Dedifferentiated amniotic fluid mesenchymal stem cell (primary cell): ENCODE measurements around the gene ARID1A.
"Not testable (repeated sequence)": the region's sequence is repeated elsewhere in the genome, so short reads cannot be mapped to it uniquely, and the experiment has no call there.

Experiments
- DNase-seq: peaks from one replicate; pipeline ENCODE4 v3.0.0-alpha.2; 2016; ENCODE audit errors: extremely low spot score

Gene ARID1A

DNA sequence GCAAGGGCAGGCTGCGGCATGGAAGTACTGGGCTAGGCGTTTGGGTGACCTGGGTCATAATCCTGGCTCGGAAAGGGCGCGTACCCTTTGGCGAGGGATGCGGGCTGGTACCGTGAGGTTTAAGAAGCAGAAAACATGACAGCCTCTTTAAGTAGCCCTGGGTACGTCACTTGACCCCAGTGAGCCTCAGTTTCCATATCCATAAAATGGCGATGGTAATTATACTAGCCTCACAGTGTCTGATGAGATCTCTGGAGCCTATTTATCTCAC is 92.6 kb downstream of the ARID1A start:
- DNase-seq = no peak

DNA sequence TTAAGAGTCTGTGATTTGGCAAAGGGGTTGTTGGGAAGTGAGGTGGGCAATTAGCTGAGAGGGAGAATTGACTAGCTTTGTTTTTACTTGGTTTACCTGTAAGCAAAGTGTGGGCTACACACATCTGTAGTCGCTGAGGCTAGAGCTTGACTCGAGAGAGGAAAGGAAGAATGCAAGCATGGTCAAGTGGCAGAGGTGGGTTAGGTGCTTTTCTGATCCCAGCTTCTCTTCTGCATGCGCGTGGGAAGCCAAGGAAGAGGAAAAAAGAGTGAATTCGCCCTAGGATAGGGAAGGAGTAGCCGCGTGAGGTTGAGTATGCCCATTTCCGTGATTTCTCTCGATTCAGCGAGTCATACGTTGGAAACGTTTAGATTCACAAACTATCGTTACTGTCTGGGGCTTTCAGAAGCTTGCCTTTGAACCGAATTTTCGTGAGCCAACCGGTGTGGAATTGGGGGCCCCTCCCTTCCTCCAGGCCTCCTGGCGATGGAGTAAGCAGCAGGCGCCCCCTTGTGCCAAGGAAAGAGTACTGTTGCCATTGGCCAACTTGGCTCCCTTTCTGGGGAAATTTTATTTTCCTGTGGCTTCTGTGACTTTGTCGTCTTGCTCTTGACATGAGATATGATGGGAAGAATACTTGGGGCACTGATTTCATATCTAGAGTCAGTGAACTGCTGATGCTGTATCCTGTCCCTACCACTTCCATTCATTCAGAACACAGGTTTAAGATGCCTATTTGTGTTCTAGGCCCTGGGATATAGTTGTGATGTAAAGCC is 93.2 kb downstream of the ARID1A start:
- DNase-seq = peak; percentile 89

DNA sequence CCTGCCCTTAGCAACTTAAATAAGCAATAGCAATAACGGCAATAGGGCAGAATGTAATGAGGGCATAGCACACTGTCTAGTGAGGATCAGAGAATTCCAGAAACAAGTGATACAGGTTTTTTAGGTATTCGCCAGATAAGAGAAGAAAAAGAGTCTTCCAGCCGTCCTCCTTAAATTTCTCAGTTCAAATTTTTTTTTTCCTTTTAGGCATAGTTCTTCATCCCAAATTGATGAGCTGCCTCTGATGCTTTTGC is 93.7 kb downstream of the ARID1A start:
- no peak for DNase-seq

DNA sequence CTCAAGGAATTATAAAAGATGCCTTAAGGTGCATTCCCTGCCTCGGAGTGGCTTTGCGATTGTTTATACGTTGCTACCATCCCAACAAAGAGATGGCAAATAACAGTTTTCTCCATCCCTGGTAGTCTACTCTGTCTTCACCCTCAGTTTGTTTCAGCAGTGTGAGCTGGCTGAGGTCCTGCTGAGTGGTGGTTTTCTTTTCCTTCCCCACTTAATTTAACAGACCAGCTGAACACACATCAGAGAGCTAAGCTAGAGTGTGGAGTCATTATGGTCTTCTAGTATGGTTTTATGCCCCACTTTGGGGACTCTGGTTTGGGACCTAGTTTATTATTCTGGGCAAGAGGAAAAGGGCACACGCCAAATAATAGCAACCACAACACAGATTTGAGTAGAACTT is 94.1 kb downstream of the ARID1A start:
- DNase-seq = no peak

DNA sequence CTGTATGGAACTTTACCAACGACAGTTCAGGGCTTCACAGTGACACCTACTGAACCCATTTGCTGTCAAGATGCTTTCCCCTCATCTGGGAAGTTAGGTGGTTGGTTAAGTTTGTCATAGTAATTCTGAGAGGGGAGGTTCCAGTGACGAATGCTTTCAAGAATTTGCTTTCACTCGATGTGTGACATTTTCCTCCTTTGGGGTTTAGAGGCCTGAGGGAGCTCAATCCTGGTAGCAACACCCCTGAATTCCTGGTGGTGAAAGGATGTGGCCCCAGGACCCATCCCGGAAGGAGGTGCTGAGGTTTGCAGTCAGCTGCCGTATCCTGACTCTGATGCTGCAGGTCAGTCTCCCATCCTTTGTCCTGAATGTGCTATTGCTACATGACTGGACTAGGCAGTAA is 94.7 kb downstream of the ARID1A start:
- DNase-seq = no peak

DNA sequence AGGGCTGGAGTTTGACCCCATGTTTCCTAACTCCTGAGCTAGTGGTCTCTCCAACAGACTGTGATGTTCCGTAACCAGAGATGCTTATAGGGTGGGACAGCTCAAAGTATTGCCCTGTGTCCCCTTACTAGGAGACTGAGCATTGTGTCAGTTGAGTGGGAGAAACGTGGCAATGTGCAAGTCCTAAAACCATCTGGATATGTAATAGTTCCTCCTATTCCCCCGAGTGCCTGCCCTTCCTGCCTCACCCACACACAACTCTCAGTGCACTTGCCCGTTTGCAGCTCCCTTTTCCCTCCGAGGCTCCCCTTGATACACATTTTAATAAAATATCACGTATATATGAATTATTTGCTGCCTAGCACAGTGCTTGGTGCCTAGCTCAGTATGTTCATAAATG is 95.3 kb downstream of the ARID1A start:
- no peak for DNase-seq

DNA sequence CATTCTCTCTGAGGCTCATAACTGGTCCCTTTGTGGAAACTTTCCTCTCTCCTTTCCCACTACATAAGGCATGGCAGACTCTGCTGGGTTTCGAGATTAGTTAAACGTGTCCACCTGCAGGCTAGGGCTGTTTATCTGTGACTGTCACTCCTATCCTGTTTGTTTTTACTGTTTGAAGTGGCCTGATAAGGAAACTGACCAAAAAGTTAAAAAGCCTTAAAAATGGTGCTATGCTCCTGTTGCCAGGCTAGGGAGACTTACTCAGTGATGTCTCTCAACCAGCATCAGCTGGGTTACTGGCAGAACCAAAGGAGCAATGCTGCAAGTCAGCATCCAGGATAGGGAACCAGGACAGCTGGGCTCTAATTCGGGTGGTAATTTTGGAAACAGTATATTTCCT is 95.8 kb downstream of the ARID1A start:
- no peak for DNase-seq

DNA sequence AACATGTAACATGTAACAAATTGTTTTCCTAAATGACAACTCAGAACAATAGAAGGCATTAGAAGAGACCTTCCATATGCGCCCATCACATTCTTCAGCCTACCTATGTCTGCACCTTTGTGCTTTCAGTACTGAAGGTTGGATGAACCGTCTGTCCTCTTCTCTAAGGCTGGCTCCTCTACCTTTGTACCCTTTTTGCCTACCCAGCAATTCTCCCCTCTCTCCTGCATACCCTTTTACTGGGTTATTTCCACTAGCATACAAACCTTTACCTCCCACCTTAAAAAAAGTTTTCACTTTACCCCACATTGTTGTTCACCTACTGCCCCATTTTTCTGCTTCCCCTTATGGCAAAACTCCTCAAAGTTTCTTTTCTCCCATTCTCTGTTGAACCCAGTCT is 97.1 kb downstream of the ARID1A start:
- no peak for DNase-seq

DNA sequence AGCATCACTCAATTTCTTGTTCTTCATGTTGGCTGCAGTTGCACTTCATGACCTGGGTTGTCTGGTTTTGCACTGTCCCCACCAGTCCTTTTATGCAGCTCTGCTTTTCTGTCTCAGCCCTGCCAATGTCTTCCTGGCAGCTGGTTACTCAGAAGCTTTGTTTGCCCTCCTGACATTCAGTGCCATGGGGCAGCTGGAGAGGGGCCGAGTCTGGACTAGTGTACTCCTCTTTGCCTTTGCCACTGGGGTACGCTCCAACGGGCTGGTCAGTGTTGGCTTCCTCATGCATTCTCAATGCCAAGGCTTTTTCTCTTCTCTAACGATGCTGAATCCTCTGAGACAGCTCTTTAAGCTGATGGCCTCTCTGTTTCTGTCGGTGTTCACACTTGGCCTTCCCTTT is 98.6 kb downstream of the ARID1A start:
- DNase-seq = no peak

DNA sequence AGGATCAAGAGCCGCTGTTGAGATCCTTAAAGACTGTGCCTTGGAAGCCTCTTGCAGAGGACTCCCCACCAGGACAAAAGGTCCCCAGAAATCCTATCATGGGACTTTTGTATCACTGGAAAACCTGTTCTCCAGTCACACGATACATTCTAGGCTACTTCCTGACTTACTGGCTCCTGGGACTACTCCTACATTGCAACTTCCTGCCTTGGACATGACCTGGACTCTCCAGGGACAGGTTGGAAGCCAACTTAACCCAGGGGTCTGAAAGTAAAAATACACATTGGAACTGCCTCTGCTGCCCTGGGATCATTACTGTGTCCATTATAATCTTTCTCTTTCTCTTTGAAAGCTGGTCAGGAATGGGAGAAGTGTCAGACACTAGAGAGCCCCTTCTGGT is 101.8 kb downstream of the ARID1A start:
- DNase-seq = no peak

DNA sequence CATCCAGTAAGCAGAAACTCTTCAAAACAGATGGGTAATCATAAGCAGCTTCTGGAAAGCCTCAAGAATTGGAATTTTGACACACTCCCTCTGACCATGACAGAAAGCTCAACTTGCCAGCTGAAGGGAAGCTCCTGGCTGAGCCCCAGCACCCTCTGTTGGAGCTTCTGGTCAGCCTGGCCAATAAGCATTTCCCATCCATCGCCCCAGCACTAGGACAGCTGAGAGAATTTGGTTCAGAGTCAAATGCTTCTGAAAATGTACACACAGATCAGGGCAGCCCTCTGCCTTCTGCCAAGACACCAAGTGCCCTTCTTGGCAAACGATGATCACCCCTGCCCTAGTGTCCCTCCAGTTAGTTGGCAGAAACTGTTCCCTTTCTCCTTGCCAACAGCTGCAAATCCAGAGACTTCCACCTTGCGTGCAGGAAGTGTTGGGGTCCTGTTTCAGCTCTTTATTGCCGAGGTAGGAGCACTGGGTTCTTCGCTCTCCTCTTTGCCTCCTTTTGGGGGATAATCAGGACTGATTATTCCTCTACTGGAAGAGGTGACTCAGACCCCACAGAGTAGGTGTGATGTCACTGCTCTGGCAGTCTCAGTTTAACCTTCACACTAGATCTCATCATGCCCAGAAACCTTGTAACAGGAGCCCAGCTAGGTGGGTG is 103.8 kb downstream of the ARID1A start:
- peak; percentile 45 for DNase-seq

DNA sequence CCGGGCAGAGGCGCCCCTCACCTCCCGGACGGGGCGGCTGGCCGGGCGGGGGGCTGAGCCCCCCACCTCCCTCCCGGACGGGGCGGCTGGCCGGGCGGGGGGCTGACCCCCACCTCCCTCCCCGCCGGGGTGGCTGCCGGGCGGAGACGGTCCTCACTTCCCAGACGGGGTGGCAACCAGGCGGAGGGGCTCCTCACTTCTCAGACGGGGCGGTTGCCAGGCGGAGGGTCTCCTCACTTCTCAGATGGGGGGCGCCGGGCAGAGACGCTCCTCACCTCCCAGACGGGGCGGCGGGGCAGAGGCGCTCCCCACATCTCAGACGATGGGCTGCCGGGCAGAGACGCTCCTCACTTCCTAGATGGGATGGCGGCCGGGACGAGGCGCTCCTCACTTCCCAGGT is 108.1 kb downstream of the ARID1A start:
- not testable (repeated sequence) for DNase-seq

DNA sequence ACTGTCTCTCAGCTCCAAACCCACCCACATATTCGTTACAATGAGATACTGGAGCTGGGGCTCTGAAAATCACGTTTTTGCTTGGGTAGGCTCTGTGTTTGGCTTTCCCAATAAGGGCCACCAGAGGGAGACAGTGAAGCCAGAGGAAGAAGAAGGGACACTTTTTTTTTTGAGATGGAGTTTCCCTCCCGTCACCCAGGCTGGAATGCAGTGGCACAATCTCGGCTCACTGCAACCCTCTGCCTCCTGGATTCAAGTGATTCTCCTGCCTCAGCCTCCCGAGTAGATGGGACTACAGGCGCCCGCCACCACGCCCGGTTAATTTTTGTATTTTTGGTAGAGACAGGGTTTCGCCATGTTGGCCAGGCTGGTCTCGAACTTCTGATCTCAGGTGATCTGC is 114.3 kb downstream of the ARID1A start:
- DNase-seq = peak; percentile 72

DNA sequence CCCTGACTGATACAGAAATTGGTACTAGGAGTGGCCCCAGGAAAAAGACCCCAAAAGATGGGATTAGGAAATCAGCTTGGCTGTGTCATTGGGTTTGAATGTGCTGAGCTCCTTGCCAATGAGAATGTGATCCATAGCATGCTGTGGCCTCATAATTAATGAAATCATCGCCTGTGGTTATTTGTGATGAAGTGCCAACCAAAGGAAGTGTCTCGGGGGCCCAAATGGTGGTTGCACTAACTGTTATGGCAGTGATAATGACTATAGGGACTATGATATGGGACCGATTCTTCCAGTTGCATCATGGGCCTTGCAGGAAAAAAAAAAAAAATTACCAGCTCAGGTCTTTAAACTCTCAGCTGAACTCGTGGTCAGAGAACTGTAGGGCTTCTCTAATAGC is 115.2 kb downstream of the ARID1A start:
- no peak for DNase-seq

DNA sequence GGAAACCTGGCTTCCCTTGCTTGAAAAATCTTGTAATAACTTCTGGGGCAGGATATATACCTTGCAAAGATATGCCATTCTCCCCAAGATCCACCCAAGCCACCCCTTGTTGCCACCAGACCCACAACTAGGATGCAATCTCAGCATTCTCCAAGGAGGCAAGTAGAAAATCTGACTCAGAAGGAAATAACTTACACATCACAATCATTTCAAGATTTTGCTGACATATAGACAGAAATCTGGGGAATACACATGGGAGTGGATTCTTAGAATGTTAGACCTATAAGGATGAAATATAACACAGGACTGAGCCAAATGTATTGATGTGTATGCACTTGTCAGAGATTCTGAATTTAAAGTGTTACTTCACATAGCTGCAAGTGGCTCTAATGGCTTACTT is 115.9 kb downstream of the ARID1A start:
- DNase-seq = no peak

DNA sequence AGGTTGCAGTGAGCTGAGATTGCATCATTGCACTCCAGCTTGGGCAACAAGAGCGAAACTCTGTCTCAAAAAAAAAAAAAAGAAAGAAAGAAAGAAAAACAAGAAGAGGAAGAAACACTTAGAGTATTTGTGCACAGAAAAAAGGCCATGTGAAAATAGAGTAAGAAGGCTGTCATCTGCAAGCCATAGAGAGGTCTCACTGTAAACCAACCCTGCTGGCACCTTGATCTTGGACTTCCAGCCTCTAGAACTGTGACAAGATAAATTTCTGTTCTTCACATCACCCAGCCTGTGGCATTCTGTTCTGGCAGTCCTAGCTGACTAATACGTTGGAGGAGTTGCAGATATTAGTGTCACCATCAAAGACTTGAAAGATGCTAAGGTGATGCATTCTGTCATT is 118.6 kb downstream of the ARID1A start:
- DNase-seq = no peak

DNA sequence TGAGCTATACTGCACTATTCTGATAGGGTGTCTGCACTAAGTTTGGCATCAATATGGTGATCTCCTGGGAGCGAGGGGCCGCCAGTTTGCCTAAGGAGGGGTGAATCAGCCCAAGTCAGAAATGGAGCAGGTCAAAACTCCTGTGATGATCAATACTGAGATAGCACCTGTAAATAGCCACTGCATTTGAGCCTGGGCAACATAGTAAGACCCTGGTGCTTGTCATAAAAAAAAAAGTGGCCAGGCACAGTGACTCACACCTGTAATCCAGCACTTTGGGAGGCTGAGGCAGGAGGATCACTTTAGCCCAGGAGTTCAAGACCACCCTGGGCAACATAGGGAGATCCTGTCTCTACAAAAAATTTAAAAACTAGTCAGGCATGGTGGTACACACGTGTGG is 119.1 kb downstream of the ARID1A start:
- no peak for DNase-seq

DNA sequence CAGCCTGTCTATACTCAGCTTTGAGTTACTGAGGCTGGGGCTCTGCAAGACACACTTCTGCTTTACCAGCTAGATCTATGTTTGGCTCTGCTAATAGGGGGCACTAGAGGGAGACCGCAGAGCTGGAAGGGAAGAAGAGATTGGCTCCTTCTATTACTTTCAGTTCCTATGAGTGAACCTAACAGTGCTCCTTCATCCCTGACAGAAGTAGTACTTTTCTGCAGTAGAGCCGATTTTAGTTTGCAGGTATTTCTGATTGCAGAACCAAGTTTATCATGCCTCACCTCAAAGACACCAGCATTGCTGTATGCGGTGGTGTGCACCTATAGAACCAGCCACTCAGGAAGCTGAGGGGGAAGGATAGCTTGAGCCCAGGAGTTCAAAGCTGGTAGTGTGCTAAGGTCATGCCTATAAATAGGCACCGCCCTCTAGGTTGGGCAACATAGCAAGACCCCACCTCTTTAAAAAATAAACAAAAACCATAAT is 125.0 kb downstream of the ARID1A start:
- no peak for DNase-seq

DNA sequence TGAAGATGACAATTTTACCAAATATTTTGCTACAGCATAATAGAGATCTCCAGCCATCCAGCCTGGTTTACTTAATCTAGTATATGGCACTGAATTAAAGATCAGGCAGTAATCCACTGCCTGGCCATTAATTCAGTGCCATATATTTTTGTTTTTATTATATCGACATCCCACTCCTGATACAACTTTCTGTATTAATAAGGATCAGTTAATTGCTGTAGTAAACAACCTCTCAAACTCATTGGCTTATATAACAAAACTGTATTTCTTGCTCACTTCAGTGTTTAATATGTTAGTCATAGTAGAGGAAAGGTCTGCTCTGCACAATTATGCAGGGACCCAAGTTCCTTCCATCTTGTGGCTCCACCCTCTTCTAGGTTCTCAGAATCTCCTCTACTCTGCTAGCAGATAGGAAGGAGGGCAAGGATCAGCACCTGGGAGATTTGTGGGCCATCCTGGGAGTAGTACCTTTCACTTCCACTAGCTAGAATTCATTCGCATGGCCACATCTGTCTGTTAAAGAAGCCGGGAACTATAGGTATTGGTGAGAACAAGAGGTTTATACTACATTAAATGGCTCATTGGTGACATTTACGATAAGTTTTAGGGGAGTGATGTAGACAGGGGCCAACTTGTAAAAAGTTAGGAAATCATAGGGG is 127.1 kb downstream of the ARID1A start:
- no peak for DNase-seq

DNA sequence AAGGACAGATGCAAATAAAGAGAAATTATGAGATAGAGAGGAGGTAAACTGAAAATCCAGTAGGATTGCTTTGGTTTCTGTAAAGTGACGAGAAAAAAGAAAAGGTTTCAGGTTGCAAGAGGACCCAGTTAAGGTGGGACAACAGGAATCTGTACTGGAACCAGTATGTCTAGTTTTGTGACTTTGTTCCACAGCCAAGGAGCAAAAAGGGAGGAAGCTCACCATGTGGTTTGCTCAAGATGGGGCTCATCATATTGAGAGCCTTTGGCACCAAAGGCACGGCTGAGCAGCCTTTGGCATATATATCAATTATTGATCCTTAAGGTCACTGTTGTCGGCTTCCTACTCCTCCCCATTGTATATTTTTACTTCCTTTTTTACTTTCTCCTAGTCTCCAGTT is 128.9 kb downstream of the ARID1A start:
- DNase-seq = no peak

DNA sequence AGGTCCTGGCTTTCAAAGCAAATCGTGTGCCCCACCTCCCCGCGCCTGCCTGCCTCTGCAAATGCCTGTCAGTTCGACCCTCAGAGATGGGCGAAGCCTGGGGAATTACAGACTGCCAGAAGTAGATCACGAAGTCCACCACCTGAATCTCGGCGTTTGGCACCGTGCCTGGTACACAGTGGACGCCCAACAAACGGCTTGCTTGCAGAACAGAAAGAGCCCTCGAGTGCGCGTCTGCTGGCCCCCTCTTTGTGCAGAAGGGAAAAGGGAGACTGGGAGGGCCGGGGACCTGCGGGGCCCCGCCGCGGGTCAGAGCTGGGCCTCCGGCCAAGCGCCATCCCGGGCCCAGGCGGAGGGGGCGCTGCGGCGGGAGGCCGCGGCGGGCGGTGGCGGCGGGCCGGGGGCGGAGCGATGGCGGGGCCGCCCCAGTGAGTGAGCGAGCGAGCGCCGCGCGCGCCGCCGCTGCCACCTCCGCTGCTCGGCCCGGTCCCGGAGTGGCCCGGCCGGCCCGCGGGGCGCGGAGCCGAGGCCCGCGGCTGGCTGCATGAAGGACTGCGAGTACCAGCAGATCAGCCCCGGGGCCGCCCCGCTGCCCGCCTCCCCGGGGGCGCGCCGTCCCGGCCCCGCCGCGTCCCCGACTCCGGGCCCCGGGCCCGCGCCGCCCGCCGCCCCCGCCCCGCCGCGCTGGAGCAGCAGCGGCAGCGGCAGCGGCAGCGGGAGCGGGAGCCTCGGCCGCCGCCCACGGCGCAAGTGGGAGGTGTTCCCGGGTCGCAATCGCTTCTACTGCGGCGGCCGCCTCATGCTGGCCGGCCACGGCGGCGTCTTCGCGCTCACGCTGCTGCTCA is 130.7 kb downstream of the ARID1A start, which contains the start of gene ZDHHC18:
Gene ZDHHC18 (plus strand): TSS at position 428 of the 845 bp plus-strand sequence. CDS start 117 bp downstream, at position 545.
- DNase-seq = peak; percentile 46

DNA sequence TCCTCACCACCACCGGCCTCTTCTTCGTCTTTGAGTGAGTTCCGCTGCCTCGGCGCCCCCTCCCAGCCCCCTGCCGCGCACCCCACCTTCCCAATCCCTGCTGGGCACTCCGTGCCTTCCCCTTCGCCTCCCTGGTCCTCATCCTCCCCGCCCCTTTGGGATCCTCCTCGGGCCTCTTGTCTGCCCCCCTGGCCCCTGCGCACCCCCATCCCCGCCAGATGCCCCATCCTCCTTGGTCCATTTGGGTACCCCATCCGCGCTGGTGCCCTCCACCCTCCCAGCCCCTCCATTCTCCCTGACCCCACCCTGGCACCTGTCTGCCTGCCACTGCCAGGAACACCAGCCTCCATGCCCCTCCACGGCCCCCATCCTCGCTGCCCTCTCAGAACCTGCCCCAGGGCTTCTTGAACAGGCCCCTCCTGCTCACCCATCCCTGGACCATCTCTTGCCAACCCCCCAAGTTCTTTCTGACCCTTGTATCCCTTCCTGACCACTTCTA is 131.3 kb downstream of the ARID1A start:
- no peak for DNase-seq
